Gastroesophageal sphincter (tissue), 4 donors: Measurements from ENCODE around the gene VAV1. TPM values are rescaled to one million over a fixed set of nuclear protein-coding genes. Genes with fewer than 3 reads are reported as not detected.
A peak's percentile ranks its signal among the peaks of the same experiment; 100 is the strongest.
"Not testable (repeated sequence)": the region's sequence is repeated elsewhere in the genome, so short reads cannot be mapped to it uniquely, and the experiment has no call there.

Source experiments
- ATAC-seq: fragments of 150-250 bp; one replicate; pipeline ENCODE4 v1.9.1; 2016; ENCODE audit warnings: mild to moderate bottlenecking, moderate library complexity
- H3K27ac ChIP-seq, 4 donors: fragments of 200-600 bp; sonication (generic) in 3 of 4; 1 replicate in 3 of 4; 2 replicates in 1 of 4; pipeline ENCODE4 v1.5.1; 2016 to 2019
- H3K27me3 ChIP-seq: fragments of 200-600 bp; sonication (generic); one replicate; pipeline ENCODE4 v1.5.1; 2019
- H3K36me3 ChIP-seq, 2 donors: fragments of 200-600 bp; sonication (generic); one replicate each; pipeline ENCODE4 v1.5.1; 2019; ENCODE audit warnings: control low read depth in 1 of 2
- H3K4me1 ChIP-seq, 3 donors: fragments of 200-600 bp; sonication (generic); 1 replicate in 2 of 3; 2 replicates in 1 of 3; pipeline ENCODE4 v1.5.1; 2016 to 2019; ENCODE audit warnings: control low read depth in 2 of 3
- H3K4me3 ChIP-seq, 2 donors: fragments of 200-600 bp; sonication (generic); one replicate each; pipeline ENCODE4 v1.5.1; 2019; ENCODE audit warnings: mild to moderate bottlenecking in 1 of 2, moderate library complexity in 1 of 2
- H3K9me3 ChIP-seq, 3 donors: fragments of 200-600 bp; sonication (generic); one replicate each; pipeline ENCODE4 v1.5.1; 2017 to 2019; ENCODE audit warnings: control low read depth in 2 of 3
- CTCF ChIP-seq, 4 experiments: fragments of 200-600 bp in 2 of 4; fragments of 450-650 bp in 2 of 4; sonication (generic) in 1 of 4; IDR thresholded peaks; one replicate each; pipeline ENCODE4 v1.5.1; 2017 to 2019; ENCODE audit warnings: antibody characterized with exemption in 4 of 4, mild to moderate bottlenecking in 2 of 4, moderate library complexity in 2 of 4
- EP300 ChIP-seq: sonication (generic); formaldehyde crosslinking; IDR thresholded peaks from one replicate; pipeline ENCODE4 v1.6.1; 2017; ENCODE audit warnings: antibody characterized with exemption, mild to moderate bottlenecking
- POLR2A ChIP-seq, 2 donors: fragments of 450-650 bp; IDR thresholded peaks; one replicate each; pipeline ENCODE4 v1.6.1; 2017; ENCODE audit warnings: antibody characterized with exemption in 2 of 2, mild to moderate bottlenecking in 2 of 2, moderate library complexity in 1 of 2
- POLR2AphosphoS5 ChIP-seq: sonication (generic); formaldehyde crosslinking; IDR thresholded peaks from one replicate; pipeline ENCODE4 v1.6.1; 2017; ENCODE audit warnings: antibody characterized with exemption
- WGBS, 2 donors: methylation state at CpG; one replicate each; pipeline ENCODE4 v1.1.5; 2018; ENCODE audit warnings: low coverage in 1 of 2; 5-methylcytosine and 5-hydroxymethylcytosine counted together
- total RNA-seq, 4 donors: library from RNA; depleted of rRNA; stranded (reverse); fragments of >200 nt; gene quantifications; one replicate each; pipeline ENCODE4 v1.1.0, GENCODE V29; 2016

Gene VAV1
- total RNA-seq, 4 donors from 2014 or later, result 2.3 to 7.8 (median 5.7) TPM

GRCh38 chr19:6767081-6767356, 5.5 kb upstream of the VAV1 start:
- Histone ChIP-seq H3K27me3 (peaks cover 85% of the 10 kb centered on the region), H3K27ac (no peak overlapping the region), H3K9me3 (no peaks in the 10 kb centered on the region), H3K4me3 (peak overlapping the region in 1 of 2 donors; percentile 35), H3K4me1 (peaks cover 0 to 14% (median 8%) of the 10 kb centered on the region in 3 donors), H3K36me3 (no peaks in the 10 kb centered on the region)
- no peak for ATAC-seq
- WGBS, 2 donors, result 0 to 1% methylated on average over 3 to 10 of the region's 15 CpGs
- TF ChIP-seq EP300 (no peak), POLR2AphosphoS5 (no peak), CTCF (IDR thresholded peaks at IDR 0.05) (no peak)

- Histone ChIP-seq H3K4me3 (peak within 1 kb of the TSS in 1 of 2 donors; percentile 35), H3K36me3 (no peaks in the 10 kb centered on the region), H3K4me1 (peaks cover 0 to 14% (median 8%) of the 10 kb centered on the region in 3 donors), H3K27ac (no peak within 1 kb of the TSS), H3K27me3 (peaks cover 88% of the 10 kb centered on the region), H3K9me3 (no peaks in the 10 kb centered on the region)
- WGBS, 2 donors, result 0 to 3% methylated on average over 10 to 15 of the region's 47 CpGs
- peak; percentile 39 for ATAC-seq
- TF ChIP-seq POLR2A (IDR thresholded peaks at IDR 0.05), result no peak
- no peak for TF ChIP-seq EP300
- TF ChIP-seq POLR2AphosphoS5, result no peak
- no peak for TF ChIP-seq CTCF (IDR thresholded peaks at IDR 0.05)
Measured at GRCh38 chr19:6767357-6768235, 4.9 kb upstream of the VAV1 start, which contains the start of gene SH2D3A. Gene SH2D3A, minus strand, starts transcription at chr19:6767435. Its CDS starts 3,687 bp downstream, at chr19:6763748.

- WGBS, 2 donors, result 77 to 95% methylated on average over 5 of the region's 8 CpGs
- Histone ChIP-seq H3K4me1 (peaks cover 0 to 14% (median 8%) of the 10 kb centered on the region in 3 donors), H3K36me3 (no peaks in the 10 kb centered on the region), H3K9me3 (no peaks in the 10 kb centered on the region), H3K4me3 (no peak overlapping the region), H3K27ac (no peak overlapping the region), H3K27me3 (peaks cover 90% of the 10 kb centered on the region)
- no peak for TF ChIP-seq POLR2AphosphoS5
- TF ChIP-seq POLR2A (IDR thresholded peaks at IDR 0.05), result no peak
- TF ChIP-seq CTCF (IDR thresholded peaks at IDR 0.05), result no peak
- no peak for TF ChIP-seq EP300
- no peak for ATAC-seq
Measured at GRCh38 chr19:6768236-6768785, 4.2 kb upstream of the VAV1 start.

- H3K27ac ChIP-seq, result no peak overlapping the region
- no peaks in the 10 kb centered on the region for H3K9me3 ChIP-seq
- no peak for ATAC-seq
- TF ChIP-seq CTCF (IDR thresholded peaks at IDR 0.05), result peak in 1 of 4 experiments; percentile 50
- TF ChIP-seq POLR2AphosphoS5, result no peak
- H3K4me3 ChIP-seq, result no peak overlapping the region
- 51% methylated on average over 5 of the region's 11 CpGs; no CpG with 5 or more reads in 1 of the 2 donors for WGBS, 2 donors
- H3K27me3 ChIP-seq, result peaks cover 84% of the 10 kb centered on the region
- peaks cover 0 to 14% (median 8%) of the 10 kb centered on the region in 3 donors for H3K4me1 ChIP-seq
- no peaks in the 10 kb centered on the region for H3K36me3 ChIP-seq
Measured at GRCh38 chr19:6769006-6769619, 3.4 kb upstream of the VAV1 start.

- 82 to 85% methylated on average over 3 to 7 of the region's 7 CpGs for WGBS, 2 donors
- ATAC-seq, H3K4me3 ChIP-seq, H3K9me3 ChIP-seq, H3K27ac ChIP-seq, H3K36me3 ChIP-seq: not testable (repeated sequence)
- peaks cover 58% of the 10 kb centered on the region for H3K27me3 ChIP-seq
- H3K4me1 ChIP-seq, result peaks cover 0 to 14% (median 8%) of the 10 kb centered on the region in 3 donors
Measured at GRCh38 chr19:6771648-6772027, 870 bp upstream of the VAV1 start.
